KBM-7 (cell line): ENCODE measurements around the gene BLM.
"Not testable (repeated sequence)": the region's sequence is repeated elsewhere in the genome, so short reads cannot be mapped to it uniquely, and the experiment has no call there.

Experiments used
- DNase-seq: peaks from one replicate; pipeline ENCODE4 v3.0.0-alpha.2; 2015
- in situ Hi-C: fragments of 300-500 bp; cut with MboI; formaldehyde crosslinking; loops from 2 replicates; pipeline ENCODE4 v1.14.3; 2020; ENCODE audit warnings: low sequenced_read_pairs, low pct_unique_long_range_greater_than_20kb, mixed read lengths

The BLM gene

DNA sequence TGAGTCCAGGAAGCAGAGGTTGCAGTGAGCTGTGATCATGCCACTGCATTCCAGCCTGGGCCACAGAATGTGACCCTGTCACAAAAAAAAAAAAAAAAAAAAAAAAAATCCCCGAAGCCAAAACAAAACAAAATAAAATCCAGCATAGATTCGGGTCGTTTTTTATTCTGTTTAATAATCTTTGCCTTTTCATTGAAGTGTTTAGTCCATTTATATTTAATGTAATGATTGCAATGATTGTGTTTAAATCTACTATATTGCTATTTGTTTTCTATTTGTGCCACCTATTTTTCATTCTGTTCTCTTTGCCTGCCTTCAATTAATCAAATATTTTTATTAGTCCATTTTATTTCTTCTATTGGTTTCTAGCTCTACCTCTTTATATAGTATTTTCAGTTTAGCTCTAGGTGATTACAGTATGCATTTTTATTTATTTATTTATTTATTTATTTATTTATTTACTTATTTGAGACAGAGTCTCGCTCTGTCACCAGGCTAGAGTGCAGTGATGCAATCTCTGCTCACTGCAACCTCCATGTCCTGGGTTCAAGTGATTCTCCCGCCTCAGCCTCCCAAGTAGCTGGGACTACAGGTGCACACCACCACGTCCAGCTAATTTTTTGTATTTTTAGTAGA is 27.7 kb upstream of the BLM start:
- DNase-seq, in situ Hi-C loops: not testable (repeated sequence)

DNA sequence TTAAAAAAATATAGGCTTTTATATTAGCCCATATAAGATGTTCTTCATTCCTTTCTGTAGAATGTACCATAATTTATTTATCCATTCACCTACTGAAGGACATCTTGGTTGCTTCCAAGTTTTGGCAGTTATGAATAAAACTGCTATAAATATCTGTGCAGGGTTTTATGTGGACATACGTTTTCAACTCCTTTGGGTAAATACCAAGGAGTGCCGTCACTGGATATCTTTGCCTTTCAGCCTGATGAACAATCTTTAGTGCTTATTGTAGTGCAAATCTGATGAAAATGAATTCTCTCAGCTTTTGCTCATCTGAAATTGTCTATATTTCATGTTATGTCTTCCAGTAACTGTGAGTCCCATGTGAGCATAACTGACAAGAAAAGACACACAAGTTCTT is 26.6 kb upstream of the BLM start:
- in situ Hi-C loops = no loop called here

DNA sequence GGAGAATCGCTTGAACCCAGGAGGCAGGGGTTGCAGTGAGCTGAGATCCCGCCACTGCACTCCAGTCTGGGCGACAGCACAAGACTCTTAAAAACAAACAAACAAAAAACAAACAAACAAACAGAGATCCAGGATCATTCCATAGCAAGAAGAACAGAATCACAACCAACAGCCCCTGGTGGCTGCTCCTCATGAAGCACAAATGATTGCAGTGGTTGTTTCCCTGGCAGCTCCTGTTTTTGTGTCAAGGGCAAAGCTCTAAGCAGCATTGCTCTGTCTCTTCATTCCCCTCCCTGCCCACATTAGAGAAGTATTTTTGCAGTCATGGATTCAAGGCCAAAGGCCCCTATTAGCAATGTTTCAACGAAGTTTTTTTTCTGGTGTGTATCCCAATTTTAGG is 25.8 kb upstream of the BLM start:
- in situ Hi-C loops = no loop called here

More for the DNA sequence above, 26.6 kb upstream of the BLM start:
- no peak for DNase-seq

DNA sequence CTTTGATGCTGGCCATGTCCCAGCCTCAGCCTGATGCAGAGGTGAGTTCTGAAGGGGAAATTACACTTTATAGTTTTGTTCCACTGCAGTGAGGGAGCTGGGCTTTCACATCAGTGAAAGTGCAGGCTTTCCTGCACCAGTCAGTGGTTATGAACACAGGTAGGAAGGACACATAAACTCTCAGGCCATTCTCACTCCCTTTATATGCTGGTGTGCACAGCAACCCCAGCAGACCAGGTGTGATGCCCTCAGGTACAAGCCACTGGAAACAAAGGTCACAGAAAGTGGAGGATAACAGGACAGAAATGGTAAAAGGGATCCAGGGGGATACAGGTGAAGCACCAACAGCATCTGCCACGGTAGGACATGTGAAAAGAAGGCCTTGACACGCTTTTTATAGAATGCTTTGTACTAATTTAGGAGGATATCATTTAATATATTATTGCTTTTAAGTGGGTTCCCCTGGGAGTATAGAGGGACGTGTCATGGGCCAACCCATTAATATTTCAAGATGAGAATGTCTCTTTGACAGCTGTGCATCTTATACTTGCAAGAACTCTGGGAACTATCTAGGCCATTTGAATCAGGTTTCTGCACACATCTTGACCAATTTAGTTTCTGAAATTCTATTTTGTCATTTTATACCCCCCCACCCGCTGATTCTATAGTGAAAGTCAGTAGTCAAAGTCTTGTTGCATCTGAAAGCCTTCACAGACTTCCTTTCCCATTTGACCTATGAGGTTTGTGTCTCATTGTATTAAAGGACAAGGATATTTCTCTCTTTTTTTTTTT is 25.0 kb upstream of the BLM start:
- DNase-seq = no peak
- in situ Hi-C loops = no loop called here

More for the DNA sequence above, 25.8 kb upstream of the BLM start:
- no peak for DNase-seq

DNA sequence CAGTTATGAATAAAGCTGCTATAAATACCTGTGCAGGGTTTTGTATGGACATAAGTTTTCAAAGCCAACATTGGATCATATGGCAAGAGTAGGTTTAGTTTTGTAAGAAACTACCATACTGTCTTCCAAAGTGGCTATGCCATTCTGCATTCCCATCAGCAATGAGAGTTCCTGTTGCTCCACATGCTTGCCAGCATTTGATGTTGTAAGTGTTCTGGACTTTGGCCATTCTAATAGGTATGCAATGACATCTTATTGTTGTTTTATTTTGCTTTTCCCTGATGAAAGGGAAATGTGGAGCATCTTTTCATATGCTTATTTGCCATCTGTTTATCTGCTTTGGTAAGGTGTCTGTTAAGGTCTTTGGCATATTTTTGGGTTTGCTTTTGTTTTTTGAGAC is 22.2 kb upstream of the BLM start:
- in situ Hi-C loops = no loop called here

DNA sequence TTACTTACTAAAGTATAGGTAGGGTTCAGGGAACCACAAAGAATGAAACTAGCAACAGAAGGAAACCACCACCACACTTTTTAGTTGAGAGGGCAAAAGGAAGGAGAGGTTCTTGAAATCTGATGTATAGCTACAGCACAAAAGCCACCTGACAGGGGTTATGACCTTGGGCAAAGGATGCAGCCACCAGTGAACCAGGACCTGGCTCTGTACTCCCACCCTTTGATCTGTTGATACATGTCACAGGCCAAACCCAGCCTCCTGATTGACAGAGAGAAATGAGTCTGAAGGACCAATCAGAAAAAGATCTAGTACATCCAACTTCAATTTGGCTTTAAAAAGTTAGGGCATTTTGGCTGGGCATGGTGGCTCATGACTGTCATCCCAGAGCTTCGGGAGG is 20.0 kb upstream of the BLM start:
- DNase-seq = no peak
- in situ Hi-C loops = no loop called here

More for the DNA sequence above, 22.2 kb upstream of the BLM start:
- DNase-seq = no peak

DNA sequence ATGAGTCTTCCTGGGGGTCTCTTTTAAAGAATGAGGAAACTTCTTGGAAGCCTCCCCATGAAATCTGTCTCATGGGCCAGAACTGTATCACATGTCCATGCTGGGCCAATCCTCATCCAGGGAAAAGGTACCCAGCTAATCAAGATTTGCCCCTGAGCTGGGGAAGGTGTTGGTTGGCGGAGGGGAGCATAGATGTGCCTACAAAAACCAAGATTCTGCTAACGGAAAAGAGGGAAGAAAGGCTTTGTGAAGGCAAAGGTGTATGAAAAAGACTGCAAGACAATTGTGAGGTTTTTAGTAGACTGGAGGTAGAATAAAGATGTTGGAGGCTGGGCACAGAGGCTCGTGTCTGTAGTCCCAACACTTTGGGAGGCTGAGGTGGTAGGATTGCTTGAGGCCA is 18.5 kb upstream of the BLM start:
- no peak for DNase-seq
- in situ Hi-C loops = no loop called here

DNA sequence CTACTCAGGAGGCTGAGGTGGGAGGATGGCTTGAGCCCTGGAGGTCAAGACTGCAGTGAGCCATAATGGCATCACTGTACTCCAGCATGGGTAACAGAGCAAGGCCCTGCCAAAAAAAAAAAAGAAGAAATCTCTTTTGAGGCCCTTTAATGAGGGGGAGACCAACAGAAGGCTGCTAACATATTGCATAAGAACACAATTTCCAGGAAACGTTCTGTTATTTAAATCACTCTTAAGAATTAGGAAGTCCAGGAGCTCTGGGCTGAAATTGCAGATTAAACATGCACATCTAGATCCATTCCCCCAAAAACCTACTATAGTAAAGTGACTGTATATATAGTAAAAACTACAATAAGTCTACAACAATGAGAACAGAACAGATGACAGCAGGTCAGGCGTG is 16.1 kb upstream of the BLM start:
- peak; percentile 76 for DNase-seq
- in situ Hi-C loops = no loop called here

DNA sequence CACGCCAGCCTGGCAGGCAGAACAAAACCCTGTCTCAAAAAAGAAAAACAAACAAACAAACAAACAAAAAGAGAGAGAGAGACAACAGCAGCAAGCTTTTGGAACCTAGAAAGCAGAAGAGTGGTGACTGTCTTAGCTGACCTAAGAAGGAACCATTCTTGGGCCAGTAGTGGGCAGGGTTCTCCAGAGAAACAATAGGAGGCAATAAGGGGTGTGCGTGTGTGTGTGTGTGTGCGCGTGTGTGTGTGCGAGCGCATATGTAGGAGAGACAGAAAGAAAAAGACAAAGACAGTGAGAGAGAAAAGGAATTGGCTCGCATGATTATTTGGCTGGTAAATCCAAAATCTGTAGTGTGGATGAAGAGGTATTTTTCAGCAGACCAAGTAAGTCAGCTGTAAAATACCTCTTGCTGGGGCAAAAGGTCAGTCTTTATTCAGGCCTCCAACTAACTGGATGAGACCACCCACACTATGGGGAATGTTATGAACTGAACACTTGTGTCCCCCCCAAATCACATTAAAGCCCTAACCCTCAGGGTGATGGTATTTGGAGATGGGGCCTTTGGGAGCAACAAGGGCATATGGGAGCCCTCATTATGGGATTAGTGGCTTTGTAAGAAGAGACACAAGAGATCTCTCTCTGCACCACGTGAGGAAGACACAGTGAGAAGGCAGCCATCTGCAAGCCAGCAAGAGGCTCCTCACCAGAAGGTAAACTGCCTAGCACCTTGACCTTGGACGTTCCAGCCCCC is 15.1 kb upstream of the BLM start:
- in situ Hi-C loops = no loop called here
- peak; percentile 73 for DNase-seq

DNA sequence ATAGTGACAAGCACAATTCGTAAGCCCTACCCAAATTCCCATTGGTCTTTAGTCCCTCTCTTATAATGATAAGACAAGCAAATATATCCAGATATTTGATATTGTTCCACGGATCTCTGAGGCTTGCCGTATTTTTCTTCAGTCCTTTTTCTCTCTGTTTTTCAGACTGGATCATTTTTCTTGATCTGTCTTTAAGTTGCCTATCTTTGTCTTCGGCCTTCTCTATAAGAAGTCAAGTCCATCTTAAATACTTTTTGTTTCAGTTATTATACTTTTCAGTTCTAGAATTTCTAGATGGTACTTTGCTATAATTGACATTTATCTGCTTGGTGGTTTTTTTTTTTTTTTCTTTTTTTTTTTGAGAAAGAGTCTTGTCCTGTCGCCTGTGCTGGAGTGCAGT is 13.7 kb upstream of the BLM start:
- in situ Hi-C loops = no loop called here
- DNase-seq = no peak

DNA sequence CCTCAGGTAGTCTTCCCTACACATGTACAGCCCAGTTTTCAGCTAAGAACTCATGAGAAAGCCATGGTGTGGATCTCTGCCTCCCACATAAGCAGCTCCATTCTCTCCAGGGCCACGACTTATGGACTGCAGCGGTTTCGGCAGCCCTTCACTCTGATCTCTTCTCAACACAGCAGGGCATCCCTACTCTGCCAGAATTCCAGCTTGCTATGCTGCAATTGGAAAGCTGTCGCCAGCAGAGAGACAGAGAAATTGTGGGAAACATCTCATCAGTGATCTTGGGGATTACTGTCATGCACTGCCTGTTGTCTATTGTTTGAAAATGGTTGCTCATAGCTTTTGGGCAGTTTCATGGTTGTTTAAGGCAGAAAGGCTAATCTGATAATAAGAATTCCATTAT is 11.9 kb upstream of the BLM start:
- in situ Hi-C loops = no loop called here
- DNase-seq = no peak

DNA sequence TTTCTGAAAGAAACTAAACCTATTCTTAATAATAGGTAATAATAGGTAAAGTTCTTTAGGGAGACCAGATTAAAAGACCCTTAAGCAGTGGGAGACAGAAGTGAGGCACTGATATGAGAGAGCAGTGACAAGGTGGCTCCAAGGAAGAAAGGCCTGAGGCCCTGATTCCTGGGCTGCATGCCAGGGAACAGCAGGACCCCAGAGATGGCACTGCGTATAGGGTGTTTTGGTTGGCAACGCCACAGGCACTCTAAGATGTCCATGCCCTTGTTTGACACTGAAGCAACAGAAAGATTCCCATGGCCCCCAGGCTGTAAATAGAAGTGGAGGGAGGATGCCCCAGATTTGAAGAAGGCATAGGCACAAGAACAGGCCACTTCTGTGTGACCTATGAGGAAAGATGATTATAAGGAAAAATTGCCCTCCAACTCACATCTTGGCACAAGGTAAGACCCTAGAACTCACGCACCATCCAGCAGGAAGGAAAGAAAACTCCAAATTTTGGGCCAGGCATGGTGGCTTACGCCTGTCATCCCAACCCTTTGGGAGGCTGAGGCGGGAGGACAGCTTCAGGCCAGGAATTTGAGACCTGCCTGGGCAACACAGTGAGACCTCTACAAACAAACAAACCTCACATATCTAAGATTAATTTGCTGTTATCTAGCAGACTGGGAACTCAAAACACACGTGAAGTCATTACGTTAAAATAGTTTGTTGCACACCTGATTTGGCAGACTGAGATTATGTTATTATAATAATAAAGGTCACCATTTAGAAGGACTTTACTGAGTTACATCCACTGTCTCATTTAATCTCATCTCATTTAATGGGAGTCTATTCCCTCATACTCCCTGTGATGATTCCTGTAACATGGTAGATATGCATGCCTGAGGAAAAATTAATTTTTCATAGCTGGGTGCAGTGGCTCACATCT is 10.5 kb upstream of the BLM start:
- no peak for DNase-seq
- in situ Hi-C loops = no loop called here

DNA sequence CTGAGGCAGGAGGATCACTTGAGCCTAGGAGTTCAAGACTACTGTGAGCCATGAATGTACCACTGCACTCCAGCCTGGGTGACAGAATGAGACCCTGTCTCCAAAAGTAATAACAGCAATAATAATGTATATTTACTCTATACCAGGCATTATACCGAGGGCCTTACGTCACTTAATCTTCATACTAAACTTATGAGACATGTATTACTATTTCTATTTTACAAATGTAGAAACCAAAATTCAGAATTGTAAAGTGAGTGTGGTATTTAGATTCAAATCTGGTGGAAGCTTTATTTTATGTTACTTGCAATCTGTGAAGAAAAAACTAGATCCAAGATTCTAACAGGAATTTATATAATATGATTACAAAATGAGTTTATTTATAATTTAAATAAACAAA is 9.7 kb upstream of the BLM start:
- in situ Hi-C loops = no loop called here
- DNase-seq = no peak

DNA sequence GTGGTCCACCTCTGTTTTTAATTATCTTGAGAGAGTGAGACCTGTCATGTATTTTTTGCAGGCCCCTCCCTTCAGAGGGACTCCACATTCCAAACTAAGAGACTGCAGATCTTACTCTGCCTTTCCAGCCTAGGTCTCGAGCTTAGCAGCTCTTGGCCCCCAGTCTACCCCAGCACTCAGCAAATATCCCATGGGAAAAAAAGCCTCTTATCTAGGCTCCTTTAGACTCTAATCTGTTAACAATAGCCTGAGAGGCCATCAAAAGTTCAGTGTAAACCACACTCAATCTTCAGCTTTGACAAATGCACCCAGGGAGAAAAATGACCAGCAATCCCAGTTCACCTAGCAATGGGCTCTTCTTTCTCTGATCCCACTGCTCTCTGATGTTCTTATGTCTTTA is 8.6 kb upstream of the BLM start:
- in situ Hi-C loops = no loop called here
- DNase-seq = no peak

DNA sequence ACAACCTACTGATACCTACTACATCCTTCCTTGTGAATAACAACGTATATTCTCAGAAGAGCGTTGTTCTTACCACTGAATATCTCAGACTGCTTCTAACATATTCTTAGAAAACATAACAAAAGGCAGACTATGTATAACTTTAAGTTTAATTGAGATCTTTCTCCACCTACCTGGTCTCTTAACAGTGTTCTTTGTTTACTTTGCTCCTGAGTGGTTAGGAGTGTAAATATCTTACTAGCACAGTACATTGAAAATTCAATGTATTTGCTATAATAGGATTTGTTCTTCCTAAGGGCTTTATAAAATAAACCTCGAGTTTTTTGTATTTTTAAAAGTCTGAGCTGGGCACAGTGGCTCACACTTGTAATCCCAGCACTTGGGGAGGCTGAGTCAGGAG is 7.9 kb upstream of the BLM start:
- DNase-seq = no peak
- in situ Hi-C loops = no loop called here

DNA sequence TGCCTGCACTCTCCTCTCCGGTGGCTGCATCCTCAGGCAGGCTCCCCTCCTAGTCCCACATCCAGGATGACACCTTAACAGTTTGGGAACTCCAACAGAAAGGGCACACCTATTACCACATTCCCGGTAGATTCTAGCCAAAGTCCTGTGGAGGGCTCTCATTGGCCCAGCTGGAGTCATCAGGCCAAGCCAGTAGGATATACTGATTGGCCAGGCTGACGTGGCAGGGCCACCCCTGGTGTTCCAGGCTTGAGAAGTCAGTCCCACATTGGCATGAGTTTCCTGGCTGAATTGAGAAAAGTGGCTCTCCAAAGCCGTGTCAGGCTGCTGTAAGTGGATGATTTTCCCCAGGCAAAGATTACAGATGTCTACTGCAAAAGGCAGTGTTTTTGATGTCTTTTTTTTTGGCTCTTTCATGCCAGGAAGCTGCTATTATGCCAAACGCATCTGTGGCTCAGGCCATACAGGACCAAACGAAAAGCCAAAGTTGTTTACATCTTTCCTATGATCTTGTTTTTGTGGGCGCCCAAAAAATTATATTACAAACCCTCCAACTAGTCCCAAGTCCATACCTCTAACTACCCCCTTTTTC is 6.6 kb upstream of the BLM start:
- in situ Hi-C loops = no loop called here
- DNase-seq = no peak

DNA sequence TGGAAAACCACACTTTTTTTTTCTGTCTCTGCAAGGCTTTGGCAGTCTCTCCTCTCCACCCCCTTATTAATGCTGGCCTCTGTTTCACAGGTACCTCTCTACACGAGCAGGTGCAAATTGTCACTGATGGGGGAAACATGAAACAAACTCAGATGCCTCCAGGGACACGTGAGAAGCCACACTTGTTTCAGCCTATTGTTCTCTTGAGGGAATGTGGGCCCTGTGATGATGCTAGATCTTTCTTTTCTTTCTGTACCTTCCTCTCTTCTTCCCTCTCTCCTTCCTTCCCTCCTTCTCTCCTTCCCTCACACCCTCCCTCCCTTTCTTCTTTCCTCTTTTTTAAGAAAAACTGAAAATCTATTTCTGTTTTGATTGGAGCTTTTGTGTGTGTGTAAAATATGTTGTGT is 5.7 kb upstream of the BLM start:
- in situ Hi-C loops = no loop called here
- DNase-seq = no peak

DNA sequence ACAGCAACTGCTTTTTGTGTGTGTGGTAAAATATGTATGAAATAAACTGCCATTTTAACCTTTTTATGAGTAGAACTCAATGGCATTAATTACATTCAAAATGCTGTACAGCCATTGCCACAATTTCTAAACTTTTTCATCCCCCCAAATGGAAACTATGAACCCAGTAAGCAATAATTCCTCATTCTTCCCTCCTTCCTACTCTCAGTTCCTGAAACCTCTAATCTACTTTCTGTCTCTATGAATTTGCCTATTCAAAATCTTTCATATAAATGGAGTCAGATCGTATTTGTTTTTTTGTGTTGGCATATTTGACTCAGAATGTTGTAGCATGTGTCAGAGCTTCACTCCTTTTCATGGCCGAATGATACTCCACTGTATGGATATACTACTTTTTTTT is 5.3 kb upstream of the BLM start:
- DNase-seq = no peak
- in situ Hi-C loops = no loop called here

DNA sequence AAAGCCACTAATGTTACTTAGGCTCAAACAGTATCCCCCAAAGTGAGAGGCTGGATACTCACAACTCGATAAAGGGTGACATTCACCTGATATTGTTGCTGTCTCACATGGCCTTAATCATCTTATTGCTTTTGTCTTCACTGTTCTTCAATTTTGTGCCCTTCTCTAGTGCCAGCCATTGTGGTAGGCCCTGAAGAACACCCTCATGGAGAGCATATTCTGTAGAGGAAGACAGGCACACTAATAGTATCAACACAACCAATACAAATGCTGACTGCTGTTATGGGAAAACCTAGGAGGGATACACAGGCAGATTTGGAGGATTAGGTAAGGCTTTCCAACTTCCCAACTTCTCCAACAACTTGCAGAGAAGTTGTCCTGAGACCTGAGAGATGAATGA is 4.1 kb upstream of the BLM start:
- in situ Hi-C loops = no loop called here
- no peak for DNase-seq
